NCI-H1436 treated with DMSO at 0.1 percent for 48 hours (cell line): ENCODE results near the gene RBMX.
"Not testable (repeated sequence)": the region's sequence is repeated elsewhere in the genome, so short reads cannot be mapped to it uniquely, and the experiment has no call there.

Experiments
- DNase-seq: peaks from one replicate; lab custom pipeline; 2025; lab: John Stamatoyannopoulos, UW

RBMX gene

DNA sequence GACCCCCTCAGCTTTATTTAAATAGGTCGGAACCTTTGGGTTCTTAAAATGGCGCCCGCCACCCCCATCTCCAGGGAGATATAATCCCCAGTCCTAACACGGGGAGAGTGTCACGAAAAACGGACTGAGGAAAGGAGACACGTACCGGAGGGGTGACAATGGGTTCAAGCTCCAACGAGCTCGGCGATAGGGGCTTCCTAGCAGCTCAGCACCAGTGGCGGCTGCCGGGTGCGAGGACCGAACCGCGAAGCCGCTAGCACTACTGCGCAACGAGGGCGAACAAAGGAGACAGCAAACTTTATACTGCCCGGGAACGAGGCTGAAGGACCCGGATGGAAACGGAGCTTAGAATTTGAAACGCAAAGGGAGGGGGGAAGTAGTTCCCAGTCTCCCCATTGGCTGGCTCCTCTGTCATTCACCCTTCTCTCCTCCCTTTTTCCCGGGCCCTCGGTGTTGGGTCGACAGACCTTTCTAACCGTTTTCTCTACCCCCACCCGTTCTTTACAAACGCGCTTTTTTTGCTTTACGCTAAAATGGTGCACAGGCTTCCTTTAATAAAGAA, at the start of gene RBMX:
RBMX (minus strand) TSS at position 274 of the 562 bp plus-strand sequence. CDS start 1,298 bp downstream, outside the sequence.
- DNase-seq, result peak; percentile 93

GRCh38 chrX:136921438-136921837, 40.9 kb upstream of the RBMX start:
- DNase-seq, result not testable (repeated sequence)

DNA sequence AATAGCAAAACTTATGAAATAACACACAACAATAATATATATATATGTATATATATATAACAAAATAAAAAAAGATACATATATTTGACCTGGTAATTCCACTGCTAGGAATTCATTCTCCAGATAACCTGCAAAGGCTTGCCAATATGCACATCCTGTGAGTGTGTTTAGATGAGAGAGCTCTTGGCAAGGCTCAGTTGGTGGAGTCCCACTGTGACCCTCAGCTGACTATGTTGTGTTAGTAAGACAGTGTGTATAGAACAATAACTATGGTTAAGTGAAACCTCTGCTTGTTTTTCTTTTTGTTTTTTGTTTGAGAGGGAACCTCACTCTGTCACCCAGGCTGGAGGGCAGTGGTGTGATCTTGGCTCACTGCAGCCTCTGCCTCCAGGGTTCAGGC, 39.5 kb upstream of the RBMX start:
- DNase-seq, result no peak

GRCh38 chrX:136916827-136917226, 36.3 kb upstream of the RBMX start:
- no peak for DNase-seq

- DNase-seq, result not testable (repeated sequence)
Observed at GRCh38 chrX:136911661-136912060, 31.1 kb upstream of the RBMX start.

DNA sequence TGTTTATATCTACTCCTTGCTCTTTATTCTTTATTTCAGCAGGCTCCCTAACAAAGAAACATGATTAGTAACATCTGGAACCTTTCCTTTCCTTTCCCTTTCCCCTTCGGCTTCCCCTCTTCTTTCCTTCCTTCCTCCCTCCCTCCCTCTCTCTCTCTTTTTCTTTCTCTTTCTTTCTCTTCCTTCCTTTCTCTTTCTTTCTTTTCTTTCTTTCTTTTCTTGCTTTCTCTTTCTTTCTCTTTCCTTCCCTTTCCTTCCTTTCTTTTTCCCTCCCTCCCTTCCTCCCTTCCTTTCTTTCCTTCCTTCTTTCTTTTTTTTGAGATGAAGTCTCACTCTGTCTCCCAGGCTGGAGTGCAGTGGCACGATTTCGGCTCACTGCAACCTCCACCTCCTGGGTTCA, 30.7 kb upstream of the RBMX start:
- no peak for DNase-seq

- no peak for DNase-seq
Observed at GRCh38 chrX:136910565-136911035, 30.1 kb upstream of the RBMX start.

DNA sequence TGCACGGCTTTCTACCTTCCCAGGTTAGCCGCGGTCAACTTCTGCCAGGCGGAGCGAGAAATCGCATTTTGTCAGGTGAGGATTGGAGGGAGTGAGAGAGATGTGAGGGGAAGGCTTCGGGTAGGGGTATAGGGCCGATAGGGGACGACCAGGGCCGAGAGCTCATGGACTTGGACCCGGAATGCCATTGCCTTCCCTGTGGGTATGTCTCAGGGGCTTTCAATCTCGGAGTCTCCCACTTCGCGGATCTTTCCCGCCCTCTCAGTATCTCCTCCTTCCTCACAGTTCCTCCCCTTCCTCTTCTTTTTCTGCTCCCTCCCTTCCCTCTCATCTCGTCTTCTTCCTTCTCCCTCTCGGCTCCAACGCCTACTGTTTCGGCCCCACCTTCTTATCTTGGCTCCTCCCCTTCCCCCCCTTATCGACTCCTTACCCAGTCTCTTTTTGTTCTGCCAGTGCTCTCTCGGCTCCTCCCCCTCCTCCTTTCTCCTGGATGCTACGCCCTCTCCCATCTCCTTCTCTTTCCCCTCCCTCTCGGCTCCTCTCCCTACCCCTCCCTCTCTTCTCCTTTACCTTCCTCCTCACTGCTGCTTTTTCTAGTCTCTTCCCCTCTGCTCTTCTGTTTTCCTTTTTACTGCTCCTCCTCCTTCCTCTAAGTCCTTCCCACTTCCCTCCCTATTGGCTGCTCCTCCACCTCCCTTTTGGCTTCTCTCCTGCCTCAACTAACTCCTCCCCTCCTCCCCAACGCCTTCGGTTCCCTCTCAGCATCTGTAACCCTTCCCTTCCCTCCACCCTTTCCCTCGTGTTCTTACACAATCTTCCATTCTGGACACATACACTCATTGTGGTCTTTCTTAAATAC, 29.4 kb upstream of the RBMX start:
- DNase-seq, result peak; percentile 87

DNA sequence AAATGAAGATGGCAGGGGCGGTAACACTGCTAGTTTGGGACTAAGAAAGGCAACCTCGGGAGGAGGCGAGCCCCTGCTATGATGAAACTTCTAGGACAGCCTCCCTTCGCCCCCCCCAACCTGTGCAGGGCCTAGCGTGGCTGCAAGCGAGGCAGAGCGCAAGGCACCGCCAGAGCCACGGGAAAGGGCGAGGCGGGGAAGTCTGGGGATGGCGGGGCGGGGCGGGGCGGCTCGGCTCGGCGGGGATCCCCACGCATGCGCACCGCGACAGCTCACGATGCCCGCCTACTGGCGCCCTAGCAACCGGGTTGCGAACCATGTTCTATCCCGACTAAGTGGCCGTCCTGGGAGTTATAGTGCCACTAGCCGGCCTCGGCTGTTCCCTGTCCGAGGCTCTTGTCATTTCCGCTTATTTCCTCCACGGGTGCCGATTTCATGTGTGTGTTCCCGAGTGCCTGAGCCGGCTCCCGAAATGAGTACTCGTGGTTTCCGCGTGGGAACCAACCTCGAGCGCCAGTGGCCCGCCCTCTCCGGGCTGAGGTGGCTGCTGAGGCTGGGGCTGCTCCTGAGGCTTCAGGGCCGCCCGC, 28.7 kb upstream of the RBMX start:
- DNase-seq, result peak; percentile 61

DNA sequence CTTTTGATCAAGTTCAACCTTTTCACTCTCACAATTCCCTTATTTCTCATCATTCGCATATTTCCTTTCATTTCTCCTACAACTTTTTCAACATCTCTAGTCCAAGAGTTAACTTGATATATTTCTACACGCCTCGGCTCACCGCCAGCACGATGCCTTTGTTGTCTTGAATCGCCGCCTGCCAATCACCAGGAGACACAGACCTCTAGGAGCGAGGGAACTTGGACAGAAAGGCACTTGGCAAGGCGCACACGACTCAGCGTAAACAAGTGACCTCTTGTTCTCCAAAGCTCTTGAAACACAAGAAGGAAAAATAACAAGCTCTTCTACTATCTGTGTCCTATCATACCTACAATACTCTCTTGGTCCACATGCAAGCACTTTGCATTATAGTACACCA, 27.1 kb upstream of the RBMX start:
- no peak for DNase-seq

DNA sequence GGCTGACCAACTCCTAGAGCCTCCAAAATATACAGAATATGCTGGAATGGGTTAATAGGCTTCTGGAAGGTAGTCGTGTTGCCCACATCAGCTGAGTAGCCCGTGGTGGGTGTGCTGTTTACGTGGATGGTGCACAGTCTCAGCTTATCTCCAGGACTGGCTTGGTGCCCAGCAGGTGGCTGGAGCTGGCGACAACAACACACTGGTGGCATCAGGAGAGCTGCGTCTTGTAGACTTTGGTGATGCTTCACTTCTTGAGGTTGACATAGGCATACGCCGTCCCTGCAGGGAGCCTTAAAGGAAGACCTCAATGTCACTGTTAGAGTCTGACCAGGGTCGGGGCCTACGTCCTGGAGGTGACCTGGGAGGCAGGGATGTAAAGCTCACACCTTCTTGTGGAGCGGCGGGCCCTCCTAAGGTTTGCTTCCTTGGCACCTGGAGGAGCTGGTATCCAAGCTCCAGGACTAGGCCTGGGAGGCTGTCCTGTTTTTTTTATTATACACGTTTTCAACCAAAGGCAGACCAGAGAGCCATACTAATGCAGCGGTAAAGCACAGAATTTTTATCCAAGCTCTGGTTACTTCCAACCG, 26.5 kb upstream of the RBMX start:
- no peak for DNase-seq

- DNase-seq, result not testable (repeated sequence)
Observed at GRCh38 chrX:136904067-136904466, 23.5 kb upstream of the RBMX start.

DNA sequence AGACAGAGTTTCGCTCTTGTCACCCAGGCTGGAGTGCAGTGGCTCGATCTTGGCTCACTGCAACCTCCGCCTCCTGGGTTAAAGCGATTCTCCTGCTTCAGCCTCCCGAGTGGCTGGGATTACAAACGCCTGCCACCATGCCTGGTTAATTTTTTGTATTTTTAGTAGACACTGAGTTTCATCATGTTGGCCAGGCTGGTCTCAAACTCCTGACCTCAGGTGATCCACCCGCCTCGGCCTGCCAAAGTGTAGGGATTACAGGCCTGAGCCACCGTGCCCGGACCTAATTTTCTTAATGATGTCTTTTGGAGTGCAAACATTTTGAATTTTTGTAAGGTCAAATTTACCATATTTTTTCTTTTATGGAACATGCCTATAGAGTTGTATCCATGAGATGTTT, 19.5 kb upstream of the RBMX start:
- DNase-seq, result not testable (repeated sequence)

DNA sequence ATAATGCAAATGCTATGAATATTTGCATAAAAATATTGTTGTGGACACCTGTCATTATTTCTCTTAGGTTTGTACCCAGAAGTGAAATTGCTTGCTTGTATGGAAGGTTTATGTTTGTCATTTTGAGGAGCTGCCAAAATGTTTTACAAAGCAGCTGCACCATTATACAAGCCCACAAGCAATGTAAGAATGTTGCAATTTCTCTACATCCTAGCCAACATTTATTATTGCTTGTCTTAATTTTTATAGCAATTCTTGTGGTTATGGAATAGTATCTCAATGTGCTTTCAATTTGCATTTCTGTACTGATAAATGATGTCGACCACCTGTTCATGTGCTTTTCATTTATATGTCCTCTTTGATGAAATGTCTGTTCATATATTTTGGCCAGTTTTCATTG, 18.7 kb upstream of the RBMX start:
- no peak for DNase-seq

- DNase-seq, result not testable (repeated sequence)
Observed at GRCh38 chrX:136898752-136899151, 18.2 kb upstream of the RBMX start.

GRCh38 chrX:136896121-136896914, 15.8 kb upstream of the RBMX start:
- no peak for DNase-seq

GRCh38 chrX:136892412-136892811, 11.9 kb upstream of the RBMX start:
- no peak for DNase-seq

DNA sequence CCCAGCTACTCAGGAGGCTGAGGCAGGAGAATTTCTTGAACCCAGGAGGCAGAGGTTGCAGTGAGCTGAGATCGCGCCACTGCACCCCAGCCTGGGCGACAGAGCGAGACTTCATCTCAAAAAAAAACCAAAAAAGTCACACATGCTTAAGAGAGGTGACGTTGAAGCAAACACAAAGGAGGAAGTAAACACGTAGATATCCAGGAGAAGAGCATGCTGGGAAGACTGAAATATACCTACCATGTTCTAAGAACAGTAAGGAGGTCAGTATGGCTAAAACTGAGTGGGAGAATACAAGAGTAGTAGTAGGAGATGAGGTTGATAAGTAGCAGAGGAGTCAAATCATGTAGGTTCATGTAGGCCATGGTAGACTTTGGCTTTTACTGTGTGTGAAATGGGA, 10.1 kb upstream of the RBMX start:
- not testable (repeated sequence) for DNase-seq

DNA sequence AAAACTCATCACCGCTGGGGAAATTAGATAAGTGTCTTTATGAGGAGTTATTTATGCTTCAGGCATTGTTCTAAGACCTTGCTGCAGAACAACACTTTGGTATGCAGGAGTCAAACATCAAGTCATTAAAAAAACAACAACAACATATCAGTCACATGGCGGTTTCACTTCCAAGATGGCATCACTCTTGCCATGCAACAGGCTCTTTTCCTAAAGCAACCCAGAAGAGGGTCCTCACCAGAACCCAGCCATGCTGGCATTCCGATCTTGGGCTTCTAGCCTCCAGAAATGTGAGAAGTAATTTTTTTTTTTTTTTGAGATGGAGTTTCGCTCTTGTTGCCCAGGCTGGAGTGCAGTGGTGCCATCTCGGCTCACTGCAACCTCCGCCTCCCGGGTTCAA, 8.7 kb upstream of the RBMX start:
- no peak for DNase-seq

DNA sequence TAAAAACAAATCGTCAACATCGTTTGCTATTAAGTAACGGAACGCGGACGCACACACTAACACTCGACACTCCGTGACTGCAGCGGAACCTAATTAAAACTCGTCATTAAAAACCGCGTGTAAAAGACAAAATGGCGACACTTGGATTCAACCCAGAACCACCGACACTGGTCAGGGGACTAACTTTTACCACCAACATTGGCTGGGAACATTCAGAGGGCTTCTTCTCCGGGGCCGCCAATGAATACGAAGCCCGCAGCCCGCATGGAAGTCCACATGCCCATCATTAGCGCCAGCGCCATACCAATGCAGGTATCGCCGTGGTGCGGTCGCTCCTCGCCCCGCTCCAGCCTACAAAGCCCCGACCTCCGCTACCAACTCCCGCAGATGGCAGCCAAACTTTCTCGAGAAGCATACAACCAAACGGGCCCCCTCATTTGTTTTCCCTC, 498 bp downstream of the RBMX start:
- no peak for DNase-seq

- no peak for DNase-seq
Observed at GRCh38 chrX:136879001-136879687, 1.4 kb downstream of the RBMX start.
